ENCODE results near the gene OR2A14.
"Not testable (repeated sequence)": the region's sequence is repeated elsewhere in the genome, so short reads cannot be mapped to it uniquely, and the experiment has no call there.

GRCh38 chr7:144178380-144179164 lies 55.6 kb downstream of the OR2A14 start:
- not testable (repeated sequence) for TF ChIP-seq TAF1 (IDR thresholded peaks at IDR 0.05; ENCODE audit: borderline replicate concordance, low read depth, low read length); POLR2AphosphoS5 (IDR thresholded peaks at IDR 0.05; ENCODE audit: low read depth, low read length)
